HepG2 (cell line): ENCODE data around the gene MATN1. TPM values are rescaled to one million over a fixed set of nuclear protein-coding genes. Genes with fewer than 3 reads are reported as not detected.

ENCODE experiments used
- ARNT ChIP-seq: fragments of 450-650 bp; IDR thresholded peaks from 2 replicates; pipeline ENCODE4 v1.6.1; 2017
- HCFC1 ChIP-seq: fragments of 150-350 bp; IDR thresholded peaks from 2 replicates; pipeline ENCODE4 v1.6.1; 2014; ENCODE audit warnings: low read depth, low read length
- HNF4A ChIP-seq: sonication (generic); formaldehyde crosslinking; IDR thresholded peaks from 2 replicates; pipeline ENCODE4 v1.4.0; 2020; ENCODE audit warnings: missing genetic modification reagents
- KDM3A ChIP-seq: IDR thresholded peaks from 2 replicates; pipeline ENCODE4 v1.6.1; 2018; ENCODE audit warnings: low read depth, missing compliant biosample characterization
- KMT2B ChIP-seq: IDR thresholded peaks from 2 replicates; pipeline ENCODE4 v1.6.1; 2016; ENCODE audit warnings: missing genetic modification reagents, missing compliant biosample characterization
- NCOA2 ChIP-seq: sonication (generic); formaldehyde crosslinking; IDR thresholded peaks from 2 replicates; pipeline ENCODE4 v1.8.0; 2022; ENCODE audit warnings: inconsistent platforms
- NFIC ChIP-seq: IDR thresholded peaks from 2 replicates; pipeline ENCODE4 v1.6.1; 2012; ENCODE audit warnings: mild to moderate bottlenecking, low read length, inconsistent platforms
- RFXANK ChIP-seq: IDR thresholded peaks from 2 replicates; pipeline ENCODE4 v1.6.1; 2016
- SALL2 ChIP-seq: sonication (generic); formaldehyde crosslinking; IDR thresholded peaks from 2 replicates; pipeline ENCODE4 v1.8.1; 2023; ENCODE audit warnings: mild to moderate bottlenecking, missing genetic modification reagents, inconsistent platforms
- SOX13 ChIP-seq, 3 experiments: fragments of 450-650 bp in 1 of 3; sonication (generic) in 1 of 3; formaldehyde crosslinking in 1 of 3; IDR thresholded peaks in 2 of 3; conservative IDR thresholded peaks in 1 of 3; 2 replicates each; pipeline versions ENCODE4 v1.5.0 to v1.6.1; 2016 to 2020; ENCODE audit warnings: antibody characterized with exemption in 1 of 3, mild to moderate bottlenecking in 1 of 3, missing compliant biosample characterization in 1 of 3, missing genetic modification reagents in 1 of 3, moderate library complexity in 1 of 3
- SOX6 ChIP-seq, 2 experiments: fragments of 450-650 bp in 1 of 2; sonication (generic) in 1 of 2; formaldehyde crosslinking in 1 of 2; IDR thresholded peaks; 2 replicates each; pipeline versions ENCODE4 v1.4.0 to v1.6.1; 2017 to 2020; ENCODE audit warnings: antibody characterized with exemption in 1 of 2, mild to moderate bottlenecking in 1 of 2, missing genetic modification reagents in 1 of 2
- ZFAT ChIP-seq: sonication (generic); formaldehyde crosslinking; conservative IDR thresholded peaks from 2 replicates; pipeline ENCODE4 v1.8.1; 2023; ENCODE audit warnings: missing genetic modification reagents, inconsistent platforms
- ZNF234 ChIP-seq: sonication (generic); formaldehyde crosslinking; conservative IDR thresholded peaks from 2 replicates; pipeline ENCODE4 v1.5.1; 2020; ENCODE audit warnings: mild to moderate bottlenecking, missing genetic modification reagents
- ZNF264 ChIP-seq: sonication (generic); formaldehyde crosslinking; IDR thresholded peaks from 2 replicates; pipeline ENCODE4 v1.4.0; 2020; ENCODE audit warnings: missing genetic modification reagents
- ZNF563 ChIP-seq: sonication (generic); formaldehyde crosslinking; IDR thresholded peaks from 2 replicates; pipeline ENCODE4 v1.8.0; 2022; ENCODE audit warnings: mild to moderate bottlenecking, moderate library complexity, missing genetic modification reagents
- ZNF614 ChIP-seq: IDR thresholded peaks from 2 replicates; pipeline ENCODE4 v1.6.1; 2018; ENCODE audit warnings: missing biosample characterization, missing genetic modification reagents, inconsistent platforms, borderline replicate concordance
- ZSCAN29 ChIP-seq: sonication (generic); formaldehyde crosslinking; conservative IDR thresholded peaks from 2 replicates; pipeline ENCODE4 v1.4.0; 2020; ENCODE audit warnings: mild to moderate bottlenecking, missing genetic modification reagents
- ZSCAN30 ChIP-seq: sonication (generic); formaldehyde crosslinking; IDR thresholded peaks from 2 replicates; pipeline ENCODE4 v1.5.0; 2020; ENCODE audit warnings: mild to moderate bottlenecking, missing genetic modification reagents
- polyA plus RNA-seq, 8 experiments: library from polyadenylated mRNA; depleted of rRNA in 3 of 8; stranded (reverse) in 7 of 8; unstranded in 1 of 8; fragments of >200 nt; fragmentation: Illumina TruSeq in 4 of 8; extraction: Trizol in 4 of 8; gene quantifications; 2 replicates each; pipeline versions ENCODE4 v1.2.1 to v1.2.3, GENCODE V29; 2011 to 2016; ENCODE audit warnings: low read depth in 4 of 8, missing spikeins in 1 of 8, mixed read lengths in 1 of 8; ENCODE audit not compliant: insufficient read depth in 1 of 8
- total RNA-seq, 5 experiments: library from RNA; depleted of rRNA; stranded (reverse); fragments of >200 nt; fragmentation: Illumina TruSeq; extraction: Trizol; gene quantifications; 2 replicates each; pipeline ENCODE4 v1.2.3, GENCODE V29; 2016; ENCODE audit warnings: low read depth in 1 of 5
- TF ChIP-seq, protein P1 (sequence below): sonication (generic); formaldehyde crosslinking; conservative IDR thresholded peaks from 2 replicates; pipeline ENCODE4 v1.4.0; 2020; ENCODE audit warnings: missing genetic modification reagents
- TF ChIP-seq, protein P2 (sequence below): sonication (generic); IDR thresholded peaks from 2 replicates; pipeline ENCODE4 v1.6.1; 2016; ENCODE audit warnings: low read depth, borderline replicate concordance
- TF ChIP-seq, protein P3 (sequence below): sonication (generic); formaldehyde crosslinking; IDR thresholded peaks from 2 replicates; pipeline ENCODE4 v1.5.0; 2020; ENCODE audit warnings: missing genetic modification reagents
- TF ChIP-seq, protein P4 (sequence below), 2 experiments: sonication (generic) in 1 of 2; formaldehyde crosslinking in 1 of 2; IDR thresholded peaks; 2 replicates each; pipeline versions ENCODE4 v1.4.0 to v1.6.1; 2016 to 2020; ENCODE audit warnings: borderline replicate concordance in 1 of 2, low read depth in 1 of 2, mild to moderate bottlenecking in 1 of 2, missing genetic modification reagents in 1 of 2

MATN1 gene
- total and polyA plus RNA-seq, 2 of the 13 experiments (the other 11 are each of a cell fraction or from before 2014, with no cell fraction given), result 0.04 to 0.05 TPM

DNA sequence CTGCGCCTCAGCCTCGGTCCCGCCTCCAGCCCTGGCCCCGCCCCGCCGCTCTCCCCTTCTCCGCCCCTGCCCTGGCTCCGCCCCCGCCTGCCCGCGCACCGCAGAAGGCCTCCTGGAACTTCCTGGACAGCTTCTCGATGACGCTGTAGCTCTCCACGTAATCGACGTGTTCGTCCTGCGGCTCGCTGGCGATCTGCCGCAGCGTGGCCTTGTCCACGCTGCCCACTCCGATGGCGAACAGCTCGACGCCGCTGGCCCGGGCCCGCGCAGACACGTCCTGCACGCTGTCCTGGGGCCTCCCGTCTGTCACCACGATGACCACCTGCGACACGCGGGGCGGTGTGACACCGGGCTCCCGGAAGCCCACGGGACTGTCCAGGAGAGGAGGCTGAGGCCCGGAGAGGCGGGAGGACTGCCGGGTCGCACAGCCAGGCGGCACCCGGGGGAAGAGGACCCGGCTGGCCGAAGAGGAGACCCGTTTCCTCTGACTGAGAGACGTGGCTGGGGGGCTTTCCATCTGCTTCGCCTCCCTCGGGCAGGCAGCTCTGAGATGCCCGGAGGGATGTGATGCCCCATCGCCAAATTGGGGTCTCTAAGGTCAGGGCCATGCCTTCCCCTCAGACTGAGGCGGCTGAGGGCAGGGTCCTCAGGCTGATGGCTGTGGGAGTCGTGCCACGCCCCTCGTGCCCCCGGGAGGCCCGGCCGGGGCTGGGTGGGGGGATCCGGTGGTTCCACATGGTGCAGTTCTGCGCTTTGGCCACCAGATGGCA lies 4.6 kb downstream of the MATN1 start (continued):
- TF ChIP-seq SALL2 (CRISPR knock-in tag) (peak; percentile 58; the same call in 1 of the 2 replicates), ZFAT (CRISPR knock-in tag) (no peak), ZSCAN29 (CRISPR knock-in tag) (0 out of 2 replicates have a peak, but pooled peaks have one; percentile 31), ZSCAN30 (CRISPR knock-in tag) (no peak), ZNF234 (CRISPR knock-in tag) (0 out of 2 replicates have a peak, but pooled peaks have one; percentile 14), RFXANK (no peak), NCOA2 (no peak), HCFC1 (no peak), KDM3A (peak; percentile 10; the same call in 1 of the 2 replicates), KMT2B (CRISPR knock-in tag) (peak; percentile 39; the same call in 1 of the 2 replicates), NFIC (no peak), ZNF563 (CRISPR knock-in tag) (peak; percentile 78; the same call in 1 of the 2 replicates), HNF4A (CRISPR knock-in tag) (no peak), ZNF264 (no peak), ARNT (no peak), SOX6 (IDR thresholded peaks at IDR 0.05) (no peak), SOX6 (CRISPR knock-in tag; IDR thresholded peaks at IDR 0.05) (peak; percentile 53; the same call in 1 of the 2 replicates), SOX13 (IDR thresholded peaks at IDR 0.05) (no peak), SOX13 (CRISPR knock-in tag; conservative IDR thresholded peaks at IDR 0.05 in 1 of 2, IDR thresholded peaks at IDR 0.05 in 1 of 2) (peak in 1 of 2 experiments; percentile 23; a peak in 1 of 4 replicates), ZNF614 (CRISPR knock-in tag) (peak; percentile 78; the same call in 1 of the 2 replicates)
- TF ChIP-seq, protein P1, sequence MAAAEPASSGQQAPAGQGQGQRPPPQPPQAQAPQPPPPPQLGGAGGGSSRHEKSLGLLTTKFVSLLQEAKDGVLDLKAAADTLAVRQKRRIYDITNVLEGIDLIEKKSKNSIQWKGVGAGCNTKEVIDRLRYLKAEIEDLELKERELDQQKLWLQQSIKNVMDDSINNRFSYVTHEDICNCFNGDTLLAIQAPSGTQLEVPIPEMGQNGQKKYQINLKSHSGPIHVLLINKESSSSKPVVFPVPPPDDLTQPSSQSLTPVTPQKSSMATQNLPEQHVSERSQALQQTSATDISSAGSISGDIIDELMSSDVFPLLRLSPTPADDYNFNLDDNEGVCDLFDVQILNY, result no peak
- TF ChIP-seq, protein P2, sequence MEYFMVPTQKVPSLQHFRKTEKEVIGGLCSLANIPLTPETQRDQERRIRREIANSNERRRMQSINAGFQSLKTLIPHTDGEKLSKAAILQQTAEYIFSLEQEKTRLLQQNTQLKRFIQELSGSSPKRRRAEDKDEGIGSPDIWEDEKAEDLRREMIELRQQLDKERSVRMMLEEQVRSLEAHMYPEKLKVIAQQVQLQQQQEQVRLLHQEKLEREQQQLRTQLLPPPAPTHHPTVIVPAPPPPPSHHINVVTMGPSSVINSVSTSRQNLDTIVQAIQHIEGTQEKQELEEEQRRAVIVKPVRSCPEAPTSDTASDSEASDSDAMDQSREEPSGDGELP, result no peak
- TF ChIP-seq, protein P3, sequence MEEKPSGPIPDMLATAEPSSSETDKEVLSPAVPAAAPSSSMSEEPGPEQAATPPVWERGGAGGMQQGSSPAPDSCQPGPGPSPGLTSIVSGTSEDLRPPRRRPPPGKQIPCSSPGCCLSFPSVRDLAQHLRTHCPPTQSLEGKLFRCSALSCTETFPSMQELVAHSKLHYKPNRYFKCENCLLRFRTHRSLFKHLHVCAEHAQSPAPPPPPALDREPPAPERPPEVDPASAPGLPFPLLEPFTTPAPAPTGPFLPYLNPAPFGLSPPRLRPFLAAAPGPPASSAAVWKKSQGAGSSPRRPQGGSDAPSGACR (CRISPR knock-in tag), result peak; percentile 39; the same call in 1 of the 2 replicates
- TF ChIP-seq, protein P4, sequence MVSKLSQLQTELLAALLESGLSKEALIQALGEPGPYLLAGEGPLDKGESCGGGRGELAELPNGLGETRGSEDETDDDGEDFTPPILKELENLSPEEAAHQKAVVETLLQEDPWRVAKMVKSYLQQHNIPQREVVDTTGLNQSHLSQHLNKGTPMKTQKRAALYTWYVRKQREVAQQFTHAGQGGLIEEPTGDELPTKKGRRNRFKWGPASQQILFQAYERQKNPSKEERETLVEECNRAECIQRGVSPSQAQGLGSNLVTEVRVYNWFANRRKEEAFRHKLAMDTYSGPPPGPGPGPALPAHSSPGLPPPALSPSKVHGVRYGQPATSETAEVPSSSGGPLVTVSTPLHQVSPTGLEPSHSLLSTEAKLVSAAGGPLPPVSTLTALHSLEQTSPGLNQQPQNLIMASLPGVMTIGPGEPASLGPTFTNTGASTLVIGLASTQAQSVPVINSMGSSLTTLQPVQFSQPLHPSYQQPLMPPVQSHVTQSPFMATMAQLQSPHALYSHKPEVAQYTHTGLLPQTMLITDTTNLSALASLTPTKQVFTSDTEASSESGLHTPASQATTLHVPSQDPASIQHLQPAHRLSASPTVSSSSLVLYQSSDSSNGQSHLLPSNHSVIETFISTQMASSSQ (IDR thresholded peaks at IDR 0.05; ENCODE audit: low read depth), result no peak
- TF ChIP-seq, protein P4 (CRISPR knock-in tag; IDR thresholded peaks at IDR 0.05; ENCODE audit: borderline replicate concordance), result 0 out of 2 replicates have a peak, but pooled peaks have one; percentile 38
